Large intestine (tissue), 12 donors: ENCODE results near the gene DEFB131B. TPM values are rescaled to one million over a fixed set of nuclear protein-coding genes. Genes with fewer than 3 reads are reported as not detected.
"Not testable (repeated sequence)": the region's sequence is repeated elsewhere in the genome, so short reads cannot be mapped to it uniquely, and the experiment has no call there.

Experiments
- DNase-seq, 2 donors: peaks; one replicate each; pipeline versions ENCODE4 v3.0.0 to v3.0.0-alpha.2; 2013
- H3K27ac ChIP-seq: one replicate; pipeline ENCODE4 v1.5.1; 2013; ENCODE audit warnings: low read length
- H3K27me3 ChIP-seq: 2 replicates; pipeline ENCODE4 v1.6.1; 2013; ENCODE audit warnings: low read length; ENCODE audit not compliant: control insufficient read depth, insufficient read depth
- H3K36me3 ChIP-seq: 2 replicates; pipeline ENCODE4 v1.6.1; 2013; ENCODE audit warnings: low read length; ENCODE audit not compliant: control insufficient read depth, insufficient read depth
- H3K4me1 ChIP-seq: one replicate; pipeline ENCODE4 v1.6.1; 2013; ENCODE audit warnings: low read length; ENCODE audit not compliant: control insufficient read depth, insufficient read depth
- H3K4me3 ChIP-seq: one replicate; pipeline ENCODE4 v1.5.1; 2013; ENCODE audit warnings: low read length
- H3K9me3 ChIP-seq: one replicate; pipeline ENCODE4 v1.6.1; 2013; ENCODE audit warnings: mild to moderate bottlenecking, low read depth, low read length, moderate library complexity; ENCODE audit not compliant: control insufficient read depth
- WGBS: methylation state at CpG from one replicate; pipeline ENCODE4 v1.1.5; 2013; ENCODE audit warnings: low lambda C conversion rate; ENCODE audit not compliant: insufficient coverage; 5-methylcytosine and 5-hydroxymethylcytosine counted together
- long read RNA-seq, 11 donors: transcript quantifications; one replicate each; lab custom pipeline, GENCODE V29; 2026
- polyA plus RNA-seq: library from polyadenylated mRNA; unstranded; fragments of 120-200 nt; gene quantifications from one replicate; pipeline ENCODE4 v1.2.1, GENCODE V29; 2013

Gene DEFB131B
- not detected for polyA plus RNA-seq
- long read RNA-seq, donor 1, result 0 reads
- long read RNA-seq, donor 2, result 0 reads
- long read RNA-seq, donor 3, result 0 reads
- long read RNA-seq, donor 4, result 0 reads
- long read RNA-seq, donor 5, result 0 reads
- long read RNA-seq, donor 6, result 0 reads
- long read RNA-seq, donor 7, result 0 reads
- long read RNA-seq, donor 8, result 0 reads
- long read RNA-seq, donor 9, result 0 reads
- long read RNA-seq, donor 10, result 0 reads
- long read RNA-seq, donor 11, result 0 reads

GRCh38 chr11:71878059-71878458 is at the start of gene DEFB131B:
TSS of gene DEFB131B (plus strand) at chr11:71878453. CDS start at chr11:71878453, 0 bp downstream.
- H3K4me3 ChIP-seq, DNase-seq, H3K4me1 ChIP-seq, H3K27me3 ChIP-seq, H3K27ac ChIP-seq, H3K9me3 ChIP-seq, H3K36me3 ChIP-seq: not testable (repeated sequence)
- 40% methylated on average over 1 of the region's 1 CpG for WGBS

- 100% methylated on average over 2 of the region's 3 CpGs for WGBS
- H3K36me3 ChIP-seq, H3K27me3 ChIP-seq, H3K4me1 ChIP-seq, H3K9me3 ChIP-seq, H3K27ac ChIP-seq, H3K4me3 ChIP-seq, DNase-seq: not testable (repeated sequence)
These were observed 49.0 kb upstream of the DEFB131B start for GRCh38 chr11:71829247-71829646.

- not testable (repeated sequence) for H3K27me3 ChIP-seq, DNase-seq, H3K36me3 ChIP-seq, H3K27ac ChIP-seq, H3K4me3 ChIP-seq, H3K9me3 ChIP-seq, H3K4me1 ChIP-seq
- no CpG with 5 or more reads among the region's 3 CpGs for WGBS
These were observed 48.6 kb upstream of the DEFB131B start for GRCh38 chr11:71829686-71830085.

GRCh38 chr11:71832811-71833210 is 45.4 kb upstream of the DEFB131B start, which contains the start of gene DEFB108B:
TSS of gene DEFB108B (plus strand) at chr11:71833200. CDS start at chr11:71833200, 0 bp downstream.
- H3K9me3 ChIP-seq, H3K27ac ChIP-seq, H3K36me3 ChIP-seq, H3K4me3 ChIP-seq, DNase-seq, H3K27me3 ChIP-seq, H3K4me1 ChIP-seq: not testable (repeated sequence)
- WGBS, result no CpG with 5 or more reads among the region's 1 CpG

- H3K36me3 ChIP-seq, H3K27ac ChIP-seq, H3K4me3 ChIP-seq, H3K27me3 ChIP-seq, H3K9me3 ChIP-seq, H3K4me1 ChIP-seq, DNase-seq: not testable (repeated sequence)
- no CpG with 5 or more reads among the region's 6 CpGs for WGBS
These were observed 35.5 kb upstream of the DEFB131B start for GRCh38 chr11:71842720-71843119.

- not testable (repeated sequence) for H3K36me3 ChIP-seq, H3K9me3 ChIP-seq, DNase-seq, H3K27me3 ChIP-seq, H3K4me3 ChIP-seq, H3K27ac ChIP-seq, H3K4me1 ChIP-seq
- 80% methylated on average over 1 of the region's 4 CpGs for WGBS
These were observed 34.9 kb upstream of the DEFB131B start for GRCh38 chr11:71843355-71843754.

- Histone ChIP-seq H3K27me3 (no peaks in the 10 kb centered on the region), H3K9me3 (peaks cover 4% of the 10 kb centered on the region), H3K36me3 (no peaks in the 10 kb centered on the region), H3K27ac (no peak overlapping the region), H3K4me3 (no peak overlapping the region), H3K4me1 (no peaks in the 10 kb centered on the region)
- WGBS, result no CpG with 5 or more reads among the region's 15 CpGs
- no peak for DNase-seq
These were observed 34.4 kb upstream of the DEFB131B start for GRCh38 chr11:71843858-71844257.

GRCh38 chr11:71853895-71854294 is 24.4 kb upstream of the DEFB131B start:
- H3K27ac ChIP-seq, H3K36me3 ChIP-seq, DNase-seq, H3K4me3 ChIP-seq, H3K27me3 ChIP-seq, H3K9me3 ChIP-seq, H3K4me1 ChIP-seq: not testable (repeated sequence)
- no CpG with 5 or more reads among the region's 2 CpGs for WGBS

GRCh38 chr11:71855880-71856279 is 22.4 kb upstream of the DEFB131B start:
- not testable (repeated sequence) for DNase-seq, H3K27me3 ChIP-seq, H3K4me1 ChIP-seq, H3K36me3 ChIP-seq, H3K9me3 ChIP-seq, H3K4me3 ChIP-seq, H3K27ac ChIP-seq
- 100% methylated on average over 1 of the region's 2 CpGs for WGBS

- DNase-seq, H3K4me3 ChIP-seq, H3K27me3 ChIP-seq, H3K27ac ChIP-seq, H3K36me3 ChIP-seq, H3K4me1 ChIP-seq, H3K9me3 ChIP-seq: not testable (repeated sequence)
- no CpG with 5 or more reads among the region's 3 CpGs for WGBS
These were observed 17.4 kb upstream of the DEFB131B start for GRCh38 chr11:71860835-71861234.

GRCh38 chr11:71863978-71864627 is 14.2 kb upstream of the DEFB131B start:
- not testable (repeated sequence) for H3K36me3 ChIP-seq, H3K4me1 ChIP-seq, H3K4me3 ChIP-seq, H3K9me3 ChIP-seq, H3K27ac ChIP-seq, H3K27me3 ChIP-seq
- 87% methylated on average over 2 of the region's 3 CpGs for WGBS
- DNase-seq, result peak; percentile 67 to 77
